GM23338 (cell line): Measurements from ENCODE around the gene XPR1. TPM values are rescaled to one million over a fixed set of nuclear protein-coding genes. Genes with fewer than 3 reads are reported as not detected.

Source experiments
- ATAC-seq: fragments of 200-7000 bp; cut with Tn5 transposase; 3 replicates; pipeline ENCODE4 v1.9.1; 2020
- DNase-seq: peaks from one replicate; pipeline ENCODE4 v3.0.0-alpha.2; 2015; ENCODE audit warnings: low spot score
- H2AFZ ChIP-seq: fragments of 200-600 bp; sonication (generic); 2 replicates; pipeline ENCODE4 v1.8.0; 2016; ENCODE audit warnings: antibody characterized with exemption, mild to moderate bottlenecking, moderate library complexity
- H3F3A ChIP-seq: fragments of 200-600 bp; sonication (generic); replicated peaks from 2 replicates; pipeline ENCODE4 v1.8.0; 2017; ENCODE audit warnings: antibody characterized with exemption, mixed run types, low read depth
- H3K27ac ChIP-seq: fragments of 200-600 bp; sonication (generic); 2 replicates; pipeline ENCODE4 v1.6.1; 2016; ENCODE audit warnings: low read depth
- H3K27me3 ChIP-seq: fragments of 200-600 bp; sonication (generic); 2 replicates; pipeline ENCODE4 v1.8.0; 2016; ENCODE audit warnings: mild to moderate bottlenecking, mixed run types, moderate library complexity; ENCODE audit not compliant: insufficient read depth
- H3K36me3 ChIP-seq: fragments of 200-600 bp; sonication (generic); 2 replicates; pipeline ENCODE4 v1.8.0; 2016; ENCODE audit warnings: mild to moderate bottlenecking; ENCODE audit not compliant: insufficient read depth
- H3K4me1 ChIP-seq: fragments of 200-600 bp; sonication (generic); 2 replicates; pipeline ENCODE4 v1.8.0; 2016; ENCODE audit warnings: mild to moderate bottlenecking, moderate library complexity; ENCODE audit not compliant: insufficient read depth
- H3K4me2 ChIP-seq: fragments of 200-600 bp; sonication (generic); 2 replicates; pipeline ENCODE4 v1.7.1; 2017; ENCODE audit warnings: mixed run types
- H3K4me3 ChIP-seq: fragments of 200-600 bp; sonication (generic); 2 replicates; pipeline ENCODE4 v1.6.1; 2016; ENCODE audit warnings: mixed run types
- H3K79me2 ChIP-seq: fragments of 200-600 bp; sonication (generic); replicated peaks from 2 replicates; pipeline ENCODE4 v1.8.0; 2017; ENCODE audit warnings: mild to moderate bottlenecking; ENCODE audit not compliant: insufficient read depth
- H3K9me2 ChIP-seq: fragments of 200-600 bp; sonication (generic); 2 replicates; pipeline ENCODE4 v1.8.0; 2017; ENCODE audit not compliant: insufficient read depth
- H4K20me1 ChIP-seq: fragments of 200-600 bp; sonication (generic); replicated peaks from 2 replicates; pipeline ENCODE4 v1.8.0; 2017; ENCODE audit warnings: mild to moderate bottlenecking; ENCODE audit not compliant: insufficient read depth
- H3K27ac Mint-ChIP-seq: 2 replicates; pipeline ENCODE4 v1.8.0; 2020; ENCODE audit warnings: inconsistent platforms, mild to moderate bottlenecking, moderate library complexity, mixed read lengths
- H3K27me3 Mint-ChIP-seq: 3 replicates; pipeline ENCODE4 v1.8.0; 2022; ENCODE audit warnings: low read depth, mild to moderate bottlenecking, moderate library complexity, mixed read lengths, inconsistent platforms; ENCODE audit not compliant: insufficient read depth, poor library complexity
- H3K36me3 Mint-ChIP-seq: 3 replicates; pipeline ENCODE4 v1.8.0; 2021; ENCODE audit warnings: low read depth, mild to moderate bottlenecking, inconsistent platforms, moderate library complexity, mixed read lengths
- H3K4me1 Mint-ChIP-seq: 3 replicates; pipeline ENCODE4 v1.8.0; 2020; ENCODE audit warnings: mild to moderate bottlenecking, inconsistent platforms, mixed read lengths
- H3K4me3 Mint-ChIP-seq: 3 replicates; pipeline ENCODE4 v1.8.0; 2021; ENCODE audit warnings: moderate library complexity, mild to moderate bottlenecking, inconsistent platforms, mixed read lengths
- H3K9me3 Mint-ChIP-seq: 3 replicates; pipeline ENCODE4 v1.8.0; 2020; ENCODE audit warnings: moderate library complexity, mild to moderate bottlenecking, inconsistent platforms, mixed read lengths
- CREB1 ChIP-seq: fragments of 250-450 bp; sonication (Bioruptor Pico); IDR thresholded peaks from 2 replicates; pipeline ENCODE4 v1.5.0; 2020; ENCODE audit warnings: low read depth, mild to moderate bottlenecking, moderate library complexity
- CTCF ChIP-seq, 2 experiments: fragments of 200-600 bp in 1 of 2; sonication (generic) in 1 of 2; conservative IDR thresholded peaks; 2 replicates each; pipeline versions ENCODE4 v1.5.1 to v1.6.1; 2016 to 2017; ENCODE audit warnings: antibody characterized with exemption in 2 of 2, low read depth in 2 of 2, mild to moderate bottlenecking in 2 of 2, moderate library complexity in 1 of 2
- EZH2 ChIP-seq: fragments of 200-600 bp; sonication (generic); IDR thresholded peaks from one replicate; pipeline ENCODE4 v1.8.0; 2017; ENCODE audit warnings: antibody characterized with exemption, mild to moderate bottlenecking, low read depth; ENCODE audit not compliant: unreplicated experiment
- EZH2phosphoT487 ChIP-seq: fragments of 200-600 bp; sonication (generic); IDR thresholded peaks from one replicate; pipeline ENCODE4 v1.8.1; 2018; ENCODE audit warnings: antibody characterized with exemption; ENCODE audit not compliant: unreplicated experiment
- JUNB ChIP-seq: IDR thresholded peaks from one replicate; pipeline ENCODE4 v1.6.1; 2016; ENCODE audit warnings: antibody characterized with exemption; ENCODE audit not compliant: unreplicated experiment
- NANOG ChIP-seq: IDR thresholded peaks from 2 replicates; pipeline ENCODE4 v1.6.1; 2016; ENCODE audit warnings: antibody characterized with exemption, borderline replicate concordance
- REST ChIP-seq: IDR thresholded peaks from one replicate; pipeline ENCODE4 v1.6.1; 2018; ENCODE audit warnings: antibody characterized with exemption; ENCODE audit not compliant: unreplicated experiment
- STAT1 ChIP-seq: IDR thresholded peaks from one replicate; pipeline ENCODE4 v1.6.1; 2016; ENCODE audit warnings: antibody characterized with exemption; ENCODE audit not compliant: unreplicated experiment
- ZNF114 ChIP-seq: fragments of 250-450 bp; sonication (Bioruptor Pico); IDR thresholded peaks from 2 replicates; pipeline ENCODE4 v1.5.0; 2020; ENCODE audit warnings: mild to moderate bottlenecking, moderate library complexity
- polyA plus RNA-seq: library from polyadenylated mRNA; unstranded; fragments of >200 nt; fragmentation: Nextera tagmentation; extraction: Ambion mirVana; gene quantifications from 2 replicates; pipeline ENCODE4 v1.2.1, GENCODE V29; 2016
- total RNA-seq: library from RNA; depleted of rRNA; stranded (reverse); fragments of >200 nt; shearing (Covaris generic); gene quantifications from 2 replicates; pipeline ENCODE4 v1.2.3, GENCODE V29; 2014
- TF ChIP-seq, protein P1 (sequence below): IDR thresholded peaks from 2 replicates; pipeline ENCODE4 v1.6.1; 2016; ENCODE audit warnings: antibody characterized with exemption
- TF ChIP-seq, protein P2 (sequence below): fragments of 250-450 bp; sonication (Bioruptor Pico); IDR thresholded peaks from 2 replicates; pipeline ENCODE4 v1.5.0; 2020; ENCODE audit warnings: mild to moderate bottlenecking, moderate library complexity

The XPR1 gene
- total and polyA plus RNA-seq, 2 experiments from 2014 or later = 9.3 to 38.1 TPM

DNA sequence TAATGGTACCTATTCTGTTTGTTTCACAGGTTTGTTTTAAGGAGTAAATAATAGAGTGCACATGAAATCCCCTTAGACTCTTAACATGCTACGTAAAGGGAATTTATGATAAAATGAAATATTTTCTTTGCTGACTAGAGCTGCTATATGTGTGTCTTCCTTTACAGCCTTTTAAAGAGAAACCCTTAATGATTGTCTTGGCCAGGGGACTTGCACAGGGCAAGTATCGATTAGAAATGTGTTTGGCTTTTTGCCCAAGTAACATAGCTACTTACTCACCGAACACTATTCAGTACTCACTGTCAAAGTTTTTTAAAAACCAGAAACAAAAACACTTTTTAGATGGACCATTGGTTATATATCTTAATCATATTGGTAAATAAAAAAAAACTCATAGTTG, 209.6 kb downstream of the XPR1 start:
- no peak overlapping the region for H2AFZ ChIP-seq
- H3K27ac Mint-ChIP-seq = no peak overlapping the region
- peaks cover 2% of the 10 kb centered on the region for H3K27me3 Mint-ChIP-seq
- no peaks in the 10 kb centered on the region for H3F3A ChIP-seq
- no peak overlapping the region for H3K4me3 Mint-ChIP-seq
- ATAC-seq (no peak), DNase-seq (no peak)
- H3K4me1 ChIP-seq = peaks cover 11% of the 10 kb centered on the region
- no peak overlapping the region for H3K4me3 ChIP-seq
- H3K36me3 ChIP-seq = no peaks in the 10 kb centered on the region
- no peaks in the 10 kb centered on the region for H3K9me2 ChIP-seq
- H3K4me1 Mint-ChIP-seq = peaks cover 20% of the 10 kb centered on the region
- H3K27me3 ChIP-seq = no peaks in the 10 kb centered on the region
- H3K4me2 ChIP-seq = no peak overlapping the region
- peaks cover 5% of the 10 kb centered on the region for H3K36me3 Mint-ChIP-seq
- peaks cover 5% of the 10 kb centered on the region; the same call in 2 of the 3 replicates for H3K9me3 Mint-ChIP-seq
- H4K20me1 ChIP-seq = no peaks in the 10 kb centered on the region
- no peak for TF ChIP-seq EZH2phosphoT487
- TF ChIP-seq JUNB = no peak
- TF ChIP-seq CREB1 (CRISPR knock-in tag) = no peak
- TF ChIP-seq NANOG = no peak
- TF ChIP-seq, protein P1, sequence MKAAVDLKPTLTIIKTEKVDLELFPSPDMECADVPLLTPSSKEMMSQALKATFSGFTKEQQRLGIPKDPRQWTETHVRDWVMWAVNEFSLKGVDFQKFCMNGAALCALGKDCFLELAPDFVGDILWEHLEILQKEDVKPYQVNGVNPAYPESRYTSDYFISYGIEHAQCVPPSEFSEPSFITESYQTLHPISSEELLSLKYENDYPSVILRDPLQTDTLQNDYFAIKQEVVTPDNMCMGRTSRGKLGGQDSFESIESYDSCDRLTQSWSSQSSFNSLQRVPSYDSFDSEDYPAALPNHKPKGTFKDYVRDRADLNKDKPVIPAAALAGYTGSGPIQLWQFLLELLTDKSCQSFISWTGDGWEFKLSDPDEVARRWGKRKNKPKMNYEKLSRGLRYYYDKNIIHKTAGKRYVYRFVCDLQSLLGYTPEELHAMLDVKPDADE = no peak
- no peak for TF ChIP-seq STAT1
- no peak for TF ChIP-seq ZNF114
- TF ChIP-seq, protein P2, sequence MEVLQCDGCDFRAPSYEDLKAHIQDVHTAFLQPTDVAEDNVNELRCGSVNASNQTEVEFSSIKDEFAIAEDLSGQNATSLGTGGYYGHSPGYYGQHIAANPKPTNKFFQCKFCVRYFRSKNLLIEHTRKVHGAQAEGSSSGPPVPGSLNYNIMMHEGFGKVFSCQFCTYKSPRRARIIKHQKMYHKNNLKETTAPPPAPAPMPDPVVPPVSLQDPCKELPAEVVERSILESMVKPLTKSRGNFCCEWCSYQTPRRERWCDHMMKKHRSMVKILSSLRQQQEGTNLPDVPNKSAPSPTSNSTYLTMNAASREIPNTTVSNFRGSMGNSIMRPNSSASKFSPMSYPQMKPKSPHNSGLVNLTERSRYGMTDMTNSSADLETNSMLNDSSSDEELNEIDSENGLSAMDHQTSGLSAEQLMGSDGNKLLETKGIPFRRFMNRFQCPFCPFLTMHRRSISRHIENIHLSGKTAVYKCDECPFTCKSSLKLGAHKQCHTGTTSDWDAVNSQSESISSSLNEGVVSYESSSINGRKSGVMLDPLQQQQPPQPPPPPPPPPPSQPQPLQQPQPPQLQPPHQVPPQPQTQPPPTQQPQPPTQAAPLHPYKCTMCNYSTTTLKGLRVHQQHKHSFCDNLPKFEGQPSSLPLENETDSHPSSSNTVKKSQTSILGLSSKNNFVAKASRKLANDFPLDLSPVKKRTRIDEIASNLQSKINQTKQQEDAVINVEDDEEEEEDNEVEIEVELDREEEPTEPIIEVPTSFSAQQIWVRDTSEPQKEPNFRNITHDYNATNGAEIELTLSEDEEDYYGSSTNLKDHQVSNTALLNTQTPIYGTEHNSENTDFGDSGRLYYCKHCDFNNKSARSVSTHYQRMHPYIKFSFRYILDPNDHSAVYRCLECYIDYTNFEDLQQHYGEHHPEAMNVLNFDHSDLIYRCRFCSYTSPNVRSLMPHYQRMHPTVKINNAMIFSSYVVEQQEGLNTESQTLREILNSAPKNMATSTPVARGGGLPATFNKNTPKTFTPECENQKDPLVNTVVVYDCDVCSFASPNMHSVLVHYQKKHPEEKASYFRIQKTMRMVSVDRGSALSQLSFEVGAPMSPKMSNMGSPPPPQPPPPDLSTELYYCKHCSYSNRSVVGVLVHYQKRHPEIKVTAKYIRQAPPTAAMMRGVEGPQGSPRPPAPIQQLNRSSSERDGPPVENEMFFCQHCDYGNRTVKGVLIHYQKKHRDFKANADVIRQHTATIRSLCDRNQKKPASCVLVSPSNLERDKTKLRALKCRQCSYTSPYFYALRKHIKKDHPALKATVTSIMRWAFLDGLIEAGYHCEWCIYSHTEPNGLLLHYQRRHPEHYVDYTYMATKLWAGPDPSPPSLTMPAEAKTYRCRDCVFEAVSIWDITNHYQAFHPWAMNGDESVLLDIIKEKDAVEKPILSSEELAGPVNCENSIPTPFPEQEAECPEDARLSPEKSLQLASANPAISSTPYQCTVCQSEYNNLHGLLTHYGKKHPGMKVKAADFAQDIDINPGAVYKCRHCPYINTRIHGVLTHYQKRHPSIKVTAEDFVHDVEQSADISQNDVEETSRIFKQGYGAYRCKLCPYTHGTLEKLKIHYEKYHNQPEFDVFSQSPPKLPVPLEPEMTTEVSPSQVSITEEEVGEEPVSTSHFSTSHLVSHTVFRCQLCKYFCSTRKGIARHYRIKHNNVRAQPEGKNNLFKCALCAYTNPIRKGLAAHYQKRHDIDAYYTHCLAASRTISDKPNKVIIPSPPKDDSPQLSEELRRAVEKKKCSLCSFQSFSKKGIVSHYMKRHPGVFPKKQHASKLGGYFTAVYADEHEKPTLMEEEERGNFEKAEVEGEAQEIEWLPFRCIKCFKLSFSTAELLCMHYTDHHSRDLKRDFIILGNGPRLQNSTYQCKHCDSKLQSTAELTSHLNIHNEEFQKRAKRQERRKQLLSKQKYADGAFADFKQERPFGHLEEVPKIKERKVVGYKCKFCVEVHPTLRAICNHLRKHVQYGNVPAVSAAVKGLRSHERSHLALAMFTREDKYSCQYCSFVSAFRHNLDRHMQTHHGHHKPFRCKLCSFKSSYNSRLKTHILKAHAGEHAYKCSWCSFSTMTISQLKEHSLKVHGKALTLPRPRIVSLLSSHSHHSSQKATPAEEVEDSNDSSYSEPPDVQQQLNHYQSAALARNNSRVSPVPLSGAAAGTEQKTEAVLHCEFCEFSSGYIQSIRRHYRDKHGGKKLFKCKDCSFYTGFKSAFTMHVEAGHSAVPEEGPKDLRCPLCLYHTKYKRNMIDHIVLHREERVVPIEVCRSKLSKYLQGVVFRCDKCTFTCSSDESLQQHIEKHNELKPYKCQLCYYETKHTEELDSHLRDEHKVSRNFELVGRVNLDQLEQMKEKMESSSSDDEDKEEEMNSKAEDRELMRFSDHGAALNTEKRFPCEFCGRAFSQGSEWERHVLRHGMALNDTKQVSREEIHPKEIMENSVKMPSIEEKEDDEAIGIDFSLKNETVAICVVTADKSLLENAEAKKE (CRISPR knock-in tag) = no peak
- no peak for TF ChIP-seq REST
- no peak for TF ChIP-seq EZH2
- no peak for TF ChIP-seq CTCF (conservative IDR thresholded peaks at IDR 0.05; ENCODE audit: low read depth in 2 of 2)
- H3K27ac ChIP-seq = no peak overlapping the region
- H3K79me2 ChIP-seq = no peaks in the 10 kb centered on the region
